LoVo (cell line): ENCODE data around the gene OTC.

Experiments
- DNase-seq: peaks from one replicate; pipeline ENCODE4 v3.0.0-alpha.2; 2016; ENCODE audit warnings: low spot score

Gene OTC

DNA sequence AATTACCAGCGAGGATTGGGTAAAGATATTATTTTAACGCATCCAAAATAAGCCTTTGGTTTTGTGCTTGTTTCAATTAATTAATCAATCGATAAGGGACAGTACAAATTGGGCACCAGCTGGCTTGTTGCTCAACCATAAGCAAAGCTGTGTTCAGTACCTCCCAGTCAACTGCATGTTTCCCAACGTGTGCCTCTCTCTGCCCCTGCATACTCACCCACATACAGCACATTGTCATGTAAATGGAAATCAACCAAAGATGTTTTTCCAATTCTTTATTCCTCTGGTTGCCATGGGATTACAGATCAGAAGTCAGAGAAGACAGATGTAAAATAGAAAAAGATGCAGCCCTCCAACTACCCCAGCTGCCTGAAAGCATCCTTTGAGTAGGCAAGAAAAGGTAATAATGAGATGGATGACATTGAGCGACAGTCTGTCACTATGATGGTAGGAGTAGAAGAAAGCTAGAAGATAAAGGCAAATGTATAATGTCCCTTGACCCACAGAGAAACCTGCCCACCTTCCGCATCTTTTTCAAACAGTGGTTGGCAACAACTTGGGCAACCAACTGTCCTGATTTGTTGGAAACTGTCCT, 116.3 kb downstream of the OTC start:
- DNase-seq, result no peak
